GM10248 (cell line): ENCODE data around the gene ITLN1.
"Not testable (repeated sequence)": the region's sequence is repeated elsewhere in the genome, so short reads cannot be mapped to it uniquely, and the experiment has no call there.

Experiments used
- CTCF ChIA-PET: fragments of 300-600 bp; sonication (Branson Sonifier 250); formaldehyde crosslinking; extraction: SDS; loops from one replicate; lab custom pipeline; 2021; ENCODE audit warnings: antibody characterized with exemption; lab: Yijun Ruan, JAX
- POLR2A ChIA-PET: fragments of 350-650 bp; sonication (Branson Sonifier 250); formaldehyde crosslinking; extraction: SDS; loops from one replicate; lab custom pipeline; 2020; ENCODE audit warnings: antibody characterized with exemption; lab: Yijun Ruan, JAX
- DNase-seq: peaks from one replicate; pipeline ENCODE4 v3.0.0; 2012; ENCODE audit errors: extremely low spot score
- CTCF ChIP-seq: IDR thresholded peaks from 2 replicates; pipeline ENCODE4 v1.5.1; 2012; ENCODE audit warnings: mild to moderate bottlenecking, low read depth; ENCODE audit errors: extremely low read depth, missing control alignments, control extremely low read depth

ITLN1 gene

GRCh38 chr1:160891474-160891873 lies 6.5 kb upstream of the ITLN1 start:
- no peak for DNase-seq
- TF ChIP-seq CTCF: no peak
- POLR2A ChIA-PET: no interaction called here
- CTCF ChIA-PET: interaction anchor here (2.0 kb wide), 1 partner anchor 16 kb away, joined by 5 read pairs; no protein-coding TSS in a partner anchor

- TF ChIP-seq CTCF: no peak
- ChIA-PET CTCF (no interaction called here), POLR2A (no interaction called here)
- DNase-seq: no peak
Observed at GRCh38 chr1:160888926-160889325, 3.9 kb upstream of the ITLN1 start.

GRCh38 chr1:160887071-160887470 lies 2.1 kb upstream of the ITLN1 start:
- CTCF ChIA-PET: interaction anchor here (1.3 to 4.8 kb wide), 3 partner anchors 10 to 65 kb away, joined by 5 to 19 read pairs (median 7); no protein-coding TSS in a partner anchor
- no peak for TF ChIP-seq CTCF
- no peak for DNase-seq
- POLR2A ChIA-PET: no interaction called here

DNA sequence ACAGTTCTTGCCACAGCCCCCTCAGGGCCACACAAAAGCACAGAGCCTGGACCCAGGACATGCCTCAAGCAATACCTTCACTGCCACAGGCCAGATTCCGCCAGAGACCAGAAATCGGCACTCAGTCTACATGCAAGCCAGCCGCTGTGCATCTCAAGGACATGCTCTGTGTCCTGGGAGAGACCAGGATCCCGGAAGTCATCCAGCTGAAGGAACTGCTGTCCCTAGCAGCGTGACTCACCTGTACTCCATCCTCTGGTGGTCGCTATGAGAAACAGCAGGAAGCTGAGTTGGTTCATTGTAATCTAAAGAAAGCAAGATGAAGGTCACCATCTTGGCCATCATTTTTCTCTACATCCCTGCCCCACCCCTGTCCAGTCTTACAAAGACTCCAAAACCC lies 401 bp downstream of the ITLN1 start:
- ChIA-PET CTCF (interaction anchor here (0.7 to 4.8 kb wide), 10 partner anchors 8 to 106 kb away, joined by 3 to 19 read pairs (median 4); partner anchors contain the start of gene CD244), POLR2A (no interaction called here)
- TF ChIP-seq CTCF: no peak

DNA sequence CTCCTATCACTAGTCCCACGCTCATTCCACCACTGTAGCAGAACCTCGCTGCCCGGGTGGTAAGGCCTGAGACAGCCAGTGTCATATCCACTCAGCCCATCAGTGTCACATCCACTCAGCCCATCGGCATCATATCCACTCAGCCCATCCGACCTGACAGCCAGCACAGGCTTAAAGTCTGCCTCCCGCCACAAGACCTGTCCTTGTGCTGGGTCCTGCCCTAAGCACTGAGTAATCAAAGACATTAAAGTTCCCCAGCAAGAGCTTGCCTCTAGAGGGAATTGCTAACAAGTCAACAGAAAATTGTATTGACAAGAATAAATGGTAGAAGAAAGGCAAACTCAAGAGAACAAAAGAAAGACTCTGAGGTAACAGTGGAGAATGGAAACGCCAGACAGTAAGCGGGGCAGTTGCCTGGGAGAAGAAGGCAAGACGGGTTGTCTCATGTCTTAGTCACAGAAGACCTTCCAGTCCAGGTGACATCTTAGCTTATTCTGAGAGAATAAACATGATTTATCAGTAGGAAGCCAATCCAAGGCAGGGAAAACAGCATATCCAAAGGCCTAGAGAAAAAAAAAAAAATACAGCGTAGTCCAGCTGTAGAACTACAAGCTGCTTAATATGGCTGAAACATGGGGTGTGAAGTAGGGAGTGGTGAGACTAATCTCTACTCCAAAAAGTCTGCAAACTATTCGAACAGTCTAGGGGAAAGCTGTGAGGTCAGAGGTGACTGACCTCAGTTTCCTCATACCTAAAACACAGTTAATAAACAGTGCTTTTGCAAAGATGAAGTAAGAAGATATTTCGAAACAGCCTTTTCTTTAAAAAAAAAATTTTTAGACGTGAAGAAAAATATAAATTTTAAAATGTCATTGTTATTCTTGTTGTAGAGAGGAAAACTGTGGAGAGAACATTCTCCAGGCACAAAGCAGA lies 1.1 kb downstream of the ITLN1 start:
- ChIA-PET POLR2A (no interaction called here), CTCF (interaction anchor here (1.0 to 4.8 kb wide), 10 partner anchors 7 to 106 kb away, joined by 3 to 19 read pairs (median 4); no protein-coding TSS in a partner anchor)
- no peak for DNase-seq
- no peak for TF ChIP-seq CTCF

More for the DNA sequence above, 401 bp downstream of the ITLN1 start:
- DNase-seq: no peak

GRCh38 chr1:160882582-160882981 lies 2.4 kb downstream of the ITLN1 start:
- CTCF ChIA-PET: interaction anchor here (1.0 to 2.0 kb wide), 3 partner anchors 21 to 105 kb away, joined by 3 to 9 read pairs (median 5); no protein-coding TSS in a partner anchor
- TF ChIP-seq CTCF: no peak
- POLR2A ChIA-PET: no interaction called here
- no peak for DNase-seq

- DNase-seq, POLR2A ChIA-PET: not testable (repeated sequence)
- CTCF ChIA-PET: interaction anchor here (1.3 kb wide), 1 partner anchor 12 kb away, joined by 4 read pairs; no protein-coding TSS in a partner anchor
Observed at GRCh38 chr1:160881264-160881663, 3.7 kb downstream of the ITLN1 start.
